ENCODE data around the gene CAPZB.

Gene CAPZB

DNA sequence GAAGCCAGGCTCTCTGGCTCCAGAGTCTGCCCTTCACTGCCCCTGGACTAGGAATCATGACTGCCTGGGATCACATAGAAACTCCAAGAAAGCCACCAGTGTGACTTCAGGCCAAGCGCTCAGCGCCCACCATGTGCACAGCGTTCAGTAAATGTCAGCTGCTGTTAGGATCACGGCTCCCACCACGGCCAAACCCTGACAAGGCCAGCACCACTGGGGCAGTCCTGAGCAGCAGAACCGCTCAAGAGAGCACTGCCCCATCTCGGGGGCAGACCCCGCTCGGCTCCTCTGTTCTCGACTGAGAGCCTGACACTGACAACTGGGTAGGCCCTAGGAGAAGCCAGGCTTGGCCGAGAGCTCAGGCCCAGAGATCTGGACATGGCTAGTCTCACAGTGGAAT lies 10.0 kb downstream of the CAPZB start:
- no peak for ATAC-seq
- TF ChIP-seq ZFP30 (CRISPR knock-in tag; IDR thresholded peaks at IDR 0.05) (no peak), CSDC2 (CRISPR knock-in tag; IDR thresholded peaks at IDR 0.05) (no peak), ISL1 (CRISPR knock-in tag; IDR thresholded peaks at IDR 0.05) (no peak), RARB (CRISPR knock-in tag; IDR thresholded peaks at IDR 0.05) (no peak), ARNTL (CRISPR knock-in tag; IDR thresholded peaks at IDR 0.05; ENCODE audit: borderline replicate concordance, low read depth) (no peak), BACH2 (CRISPR knock-in tag; IDR thresholded peaks at IDR 0.05; ENCODE audit: borderline replicate concordance) (no peak), TOX (CRISPR knock-in tag; IDR thresholded peaks at IDR 0.05; ENCODE audit: borderline replicate concordance) (no peak), ZNF8 (CRISPR knock-in tag; IDR thresholded peaks at IDR 0.05) (no peak), ZFP3 (CRISPR knock-in tag; IDR thresholded peaks at IDR 0.05) (no peak), ZC3H10 (CRISPR knock-in tag; IDR thresholded peaks at IDR 0.05) (no peak), ZNF565 (CRISPR knock-in tag; conservative IDR thresholded peaks at IDR 0.05; ENCODE audit: low read depth) (no peak)
- TF ChIP-seq, protein P1, sequence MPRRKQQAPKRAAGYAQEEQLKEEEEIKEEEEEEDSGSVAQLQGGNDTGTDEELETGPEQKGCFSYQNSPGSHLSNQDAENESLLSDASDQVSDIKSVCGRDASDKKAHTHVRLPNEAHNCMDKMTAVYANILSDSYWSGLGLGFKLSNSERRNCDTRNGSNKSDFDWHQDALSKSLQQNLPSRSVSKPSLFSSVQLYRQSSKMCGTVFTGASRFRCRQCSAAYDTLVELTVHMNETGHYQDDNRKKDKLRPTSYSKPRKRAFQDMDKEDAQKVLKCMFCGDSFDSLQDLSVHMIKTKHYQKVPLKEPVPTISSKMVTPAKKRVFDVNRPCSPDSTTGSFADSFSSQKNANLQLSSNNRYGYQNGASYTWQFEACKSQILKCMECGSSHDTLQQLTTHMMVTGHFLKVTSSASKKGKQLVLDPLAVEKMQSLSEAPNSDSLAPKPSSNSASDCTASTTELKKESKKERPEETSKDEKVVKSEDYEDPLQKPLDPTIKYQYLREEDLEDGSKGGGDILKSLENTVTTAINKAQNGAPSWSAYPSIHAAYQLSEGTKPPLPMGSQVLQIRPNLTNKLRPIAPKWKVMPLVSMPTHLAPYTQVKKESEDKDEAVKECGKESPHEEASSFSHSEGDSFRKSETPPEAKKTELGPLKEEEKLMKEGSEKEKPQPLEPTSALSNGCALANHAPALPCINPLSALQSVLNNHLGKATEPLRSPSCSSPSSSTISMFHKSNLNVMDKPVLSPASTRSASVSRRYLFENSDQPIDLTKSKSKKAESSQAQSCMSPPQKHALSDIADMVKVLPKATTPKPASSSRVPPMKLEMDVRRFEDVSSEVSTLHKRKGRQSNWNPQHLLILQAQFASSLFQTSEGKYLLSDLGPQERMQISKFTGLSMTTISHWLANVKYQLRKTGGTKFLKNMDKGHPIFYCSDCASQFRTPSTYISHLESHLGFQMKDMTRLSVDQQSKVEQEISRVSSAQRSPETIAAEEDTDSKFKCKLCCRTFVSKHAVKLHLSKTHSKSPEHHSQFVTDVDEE (CRISPR knock-in tag; IDR thresholded peaks at IDR 0.05) = no peak
- TF ChIP-seq, protein P2, sequence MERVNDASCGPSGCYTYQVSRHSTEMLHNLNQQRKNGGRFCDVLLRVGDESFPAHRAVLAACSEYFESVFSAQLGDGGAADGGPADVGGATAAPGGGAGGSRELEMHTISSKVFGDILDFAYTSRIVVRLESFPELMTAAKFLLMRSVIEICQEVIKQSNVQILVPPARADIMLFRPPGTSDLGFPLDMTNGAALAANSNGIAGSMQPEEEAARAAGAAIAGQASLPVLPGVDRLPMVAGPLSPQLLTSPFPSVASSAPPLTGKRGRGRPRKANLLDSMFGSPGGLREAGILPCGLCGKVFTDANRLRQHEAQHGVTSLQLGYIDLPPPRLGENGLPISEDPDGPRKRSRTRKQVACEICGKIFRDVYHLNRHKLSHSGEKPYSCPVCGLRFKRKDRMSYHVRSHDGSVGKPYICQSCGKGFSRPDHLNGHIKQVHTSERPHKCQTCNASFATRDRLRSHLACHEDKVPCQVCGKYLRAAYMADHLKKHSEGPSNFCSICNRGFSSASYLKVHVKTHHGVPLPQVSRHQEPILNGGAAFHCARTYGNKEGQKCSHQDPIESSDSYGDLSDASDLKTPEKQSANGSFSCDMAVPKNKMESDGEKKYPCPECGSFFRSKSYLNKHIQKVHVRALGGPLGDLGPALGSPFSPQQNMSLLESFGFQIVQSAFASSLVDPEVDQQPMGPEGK (CRISPR knock-in tag; IDR thresholded peaks at IDR 0.05; ENCODE audit: borderline replicate concordance) = no peak
- TF ChIP-seq, protein P3, sequence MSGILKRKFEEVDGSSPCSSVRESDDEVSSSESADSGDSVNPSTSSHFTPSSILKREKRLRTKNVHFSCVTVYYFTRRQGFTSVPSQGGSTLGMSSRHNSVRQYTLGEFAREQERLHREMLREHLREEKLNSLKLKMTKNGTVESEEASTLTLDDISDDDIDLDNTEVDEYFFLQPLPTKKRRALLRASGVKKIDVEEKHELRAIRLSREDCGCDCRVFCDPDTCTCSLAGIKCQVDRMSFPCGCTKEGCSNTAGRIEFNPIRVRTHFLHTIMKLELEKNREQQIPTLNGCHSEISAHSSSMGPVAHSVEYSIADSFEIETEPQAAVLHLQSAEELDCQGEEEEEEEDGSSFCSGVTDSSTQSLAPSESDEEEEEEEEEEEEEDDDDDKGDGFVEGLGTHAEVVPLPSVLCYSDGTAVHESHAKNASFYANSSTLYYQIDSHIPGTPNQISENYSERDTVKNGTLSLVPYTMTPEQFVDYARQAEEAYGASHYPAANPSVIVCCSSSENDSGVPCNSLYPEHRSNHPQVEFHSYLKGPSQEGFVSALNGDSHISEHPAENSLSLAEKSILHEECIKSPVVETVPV (CRISPR knock-in tag; IDR thresholded peaks at IDR 0.05) = no peak

DNA sequence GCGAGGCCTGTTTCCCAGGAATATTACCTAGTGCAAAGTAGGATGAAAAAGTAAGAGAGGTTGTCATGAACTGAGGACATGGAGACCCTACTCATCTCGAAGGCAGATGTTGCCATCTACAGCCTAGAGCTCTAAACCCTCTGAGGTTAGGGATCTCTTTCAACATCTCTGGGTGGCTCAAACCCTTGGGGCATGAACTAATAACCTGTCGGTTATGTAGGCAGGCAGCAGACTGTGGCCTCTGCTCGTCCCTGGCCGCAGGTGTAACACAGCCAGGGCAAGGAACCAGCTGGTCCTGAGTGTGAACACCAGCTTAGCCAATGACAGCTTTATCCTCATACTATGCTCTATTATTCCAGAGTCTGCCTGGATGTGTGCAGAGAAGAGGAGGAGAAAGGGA lies 13.2 kb downstream of the CAPZB start:
- TF ChIP-seq GLIS3 (CRISPR knock-in tag; IDR thresholded peaks at IDR 0.05) (no peak), ESRRG (CRISPR knock-in tag; IDR thresholded peaks at IDR 0.05) (no peak), ZFP30 (CRISPR knock-in tag; IDR thresholded peaks at IDR 0.05) (no peak), ZNF8 (CRISPR knock-in tag; IDR thresholded peaks at IDR 0.05) (no peak), TOX (CRISPR knock-in tag; IDR thresholded peaks at IDR 0.05; ENCODE audit: borderline replicate concordance) (no peak), ZFP3 (CRISPR knock-in tag; IDR thresholded peaks at IDR 0.05) (no peak), PPARA (CRISPR knock-in tag; IDR thresholded peaks at IDR 0.05; ENCODE audit: borderline replicate concordance) (no peak), ZNF70 (CRISPR knock-in tag; IDR thresholded peaks at IDR 0.05) (no peak), SNAI2 (CRISPR knock-in tag; IDR thresholded peaks at IDR 0.05) (no peak), ISL1 (CRISPR knock-in tag; IDR thresholded peaks at IDR 0.05) (no peak), ARNTL (CRISPR knock-in tag; IDR thresholded peaks at IDR 0.05; ENCODE audit: borderline replicate concordance, low read depth) (no peak), TCF4 (CRISPR knock-in tag; IDR thresholded peaks at IDR 0.05; ENCODE audit: borderline replicate concordance) (no peak), CSDC2 (CRISPR knock-in tag; IDR thresholded peaks at IDR 0.05) (no peak)
- TF ChIP-seq, protein P4, sequence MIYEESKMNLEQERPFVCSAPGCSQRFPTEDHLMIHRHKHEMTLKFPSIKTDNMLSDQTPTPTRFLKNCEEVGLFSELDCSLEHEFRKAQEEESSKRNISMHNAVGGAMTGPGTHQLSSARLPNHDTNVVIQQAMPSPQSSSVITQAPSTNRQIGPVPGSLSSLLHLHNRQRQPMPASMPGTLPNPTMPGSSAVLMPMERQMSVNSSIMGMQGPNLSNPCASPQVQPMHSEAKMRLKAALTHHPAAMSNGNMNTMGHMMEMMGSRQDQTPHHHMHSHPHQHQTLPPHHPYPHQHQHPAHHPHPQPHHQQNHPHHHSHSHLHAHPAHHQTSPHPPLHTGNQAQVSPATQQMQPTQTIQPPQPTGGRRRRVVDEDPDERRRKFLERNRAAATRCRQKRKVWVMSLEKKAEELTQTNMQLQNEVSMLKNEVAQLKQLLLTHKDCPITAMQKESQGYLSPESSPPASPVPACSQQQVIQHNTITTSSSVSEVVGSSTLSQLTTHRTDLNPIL (CRISPR knock-in tag; IDR thresholded peaks at IDR 0.05; ENCODE audit: low read depth) = no peak
- TF ChIP-seq, protein P1 (CRISPR knock-in tag; IDR thresholded peaks at IDR 0.05) = no peak
- TF ChIP-seq, protein P3 (CRISPR knock-in tag; IDR thresholded peaks at IDR 0.05) = no peak

More for the DNA sequence above, 13.2 kb downstream of the CAPZB start:
- ATAC-seq = no peak

Measured in SK-N-SH treated with all-trans-retinoic acid at 6 μM for 48 hours (cell line).